A549 treated with AZD2906 at 1 μM for 4 hours (cell line): Measurements from ENCODE around the gene APH1B. TPM values are rescaled to one million over a fixed set of nuclear protein-coding genes. Genes with fewer than 3 reads are reported as not detected.

Experiments
- total RNA-seq: library from RNA; stranded (reverse); fragments of 200-300 nt; extraction: Qiagen RNA extraction; gene quantifications from 5 replicates; pipeline ENCODE4 v1.2.3, GENCODE V29; 2022

The APH1B gene
- total RNA-seq: 17.0 to 24.8 TPM (median 20.8 TPM) in 5 replicates

DNA sequence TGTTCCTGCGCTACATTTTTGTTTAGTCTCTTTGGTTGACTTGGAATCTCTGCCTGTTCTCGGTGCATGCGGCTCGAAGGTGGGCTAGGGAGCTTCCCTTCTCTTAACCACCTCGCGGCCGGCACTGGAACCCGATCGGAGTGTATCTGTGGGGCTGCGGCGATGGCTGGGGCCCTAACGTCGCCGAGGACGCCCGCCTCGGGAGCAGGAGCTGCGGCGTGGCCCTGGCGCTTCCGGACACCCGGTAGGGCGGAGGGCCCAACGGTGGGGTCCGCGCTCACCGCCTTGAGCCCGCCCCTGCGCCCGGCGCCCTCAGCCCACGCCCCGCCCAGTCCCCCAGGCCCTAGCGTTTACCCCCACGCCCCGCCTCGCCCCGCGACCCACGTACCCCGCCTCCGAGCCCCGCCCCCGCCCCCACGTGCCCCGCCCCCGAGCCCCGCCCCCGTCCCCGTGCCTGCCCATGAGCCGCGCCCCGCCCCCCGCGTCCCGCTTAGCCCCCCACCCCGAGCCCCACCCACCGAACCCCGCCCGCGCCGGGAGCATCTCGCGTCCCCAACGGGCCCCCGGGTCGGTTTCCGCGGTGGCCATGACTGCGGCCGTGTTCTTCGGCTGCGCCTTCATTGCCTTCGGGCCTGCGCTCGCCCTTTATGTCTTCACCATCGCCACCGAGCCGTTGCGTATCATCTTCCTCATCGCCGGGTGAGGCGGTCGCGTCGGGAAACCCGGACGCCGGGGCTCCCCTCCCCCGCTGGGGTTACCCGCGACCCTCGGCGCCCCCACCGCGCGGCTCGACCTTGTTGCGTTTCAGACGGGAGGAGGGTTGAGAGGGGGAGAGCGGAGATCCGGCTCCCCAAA lies at the start of gene APH1B:
Gene APH1B (plus strand): TSS at position 568 of the 855 bp plus-strand sequence. CDS start 19 bp downstream, at position 587.

Other genes with a start within 250 kb of the APH1B start
- gene TPM1, start 234.9 kb upstream of the APH1B start, total RNA-seq: 382 to 512 TPM (median 447 TPM) in 5 replicates
- gene LACTB, start 155.7 kb upstream of the APH1B start, total RNA-seq: 26.1 to 36.2 TPM (median 27.5 TPM) in 5 replicates
- gene RPS27L, start 120.1 kb upstream of the APH1B start, total RNA-seq: 321 to 408 TPM (median 384 TPM) in 5 replicates
- 8.3 to 20.1 TPM (median 11.6 TPM) in 5 replicates for gene RAB8B, start 88.0 kb upstream of the APH1B start, total RNA-seq
- 176 to 188 TPM (median 186 TPM) in 5 replicates for gene CA12, start 104.2 kb downstream of the APH1B start, total RNA-seq
- gene USP3, start 227.0 kb downstream of the APH1B start, total RNA-seq: 35.9 to 42.4 TPM (median 38.3 TPM) in 5 replicates